Stimulated activated CD8-positive, alpha-beta memory T cell treated with anti-CD3 and anti-CD28 coated beads, Interleukin-15, amount 100 ng/mL, for 48 hours (primary cell): ENCODE results near the gene MSH5.

Experiments
- DNase-seq, 2 donors: peaks; one replicate each; pipeline ENCODE4 v3.0.0-alpha.2; 2020; ENCODE audit warnings: low read depth in 2 of 2

MSH5 gene

GRCh38 chr6:31729515-31729978 is 10.3 kb upstream of the MSH5 start:
- DNase-seq, result peak; percentile 59 to 60

DNA sequence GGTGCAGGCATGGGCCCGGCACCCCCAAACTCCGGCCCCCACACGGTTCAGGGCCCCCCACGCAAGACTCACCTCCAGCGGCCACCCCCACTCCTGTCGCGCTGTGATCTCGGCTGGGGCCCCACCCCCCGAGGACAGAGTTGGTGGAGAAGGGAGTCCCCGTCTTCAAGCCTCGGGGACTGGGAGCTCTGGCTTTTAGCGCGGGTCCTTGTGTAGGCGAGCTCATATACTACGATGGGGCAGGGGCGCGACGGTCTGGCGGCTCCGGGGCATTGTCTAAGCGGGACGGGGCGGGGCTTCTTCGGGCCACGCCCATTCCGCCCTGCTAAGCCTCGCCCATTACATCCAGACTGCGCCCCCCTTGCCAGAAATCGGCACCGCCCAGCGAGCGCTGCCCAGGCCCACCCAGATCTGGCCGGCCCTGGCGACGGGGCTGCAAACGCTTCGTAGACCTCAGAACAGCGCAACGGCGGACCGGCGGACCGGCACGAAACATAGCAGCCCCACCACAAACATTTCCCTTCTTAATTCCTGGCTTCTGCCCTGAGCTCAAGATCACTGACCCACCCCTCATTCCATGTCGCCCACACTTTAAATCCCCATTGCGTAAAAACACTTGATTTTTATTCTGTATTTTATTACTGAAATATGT is 9.7 kb upstream of the MSH5 start:
- DNase-seq, result peak; percentile 54 to 62

- DNase-seq, result no peak
These were observed 9.1 kb upstream of the MSH5 start for GRCh38 chr6:31730631-31731086.

DNA sequence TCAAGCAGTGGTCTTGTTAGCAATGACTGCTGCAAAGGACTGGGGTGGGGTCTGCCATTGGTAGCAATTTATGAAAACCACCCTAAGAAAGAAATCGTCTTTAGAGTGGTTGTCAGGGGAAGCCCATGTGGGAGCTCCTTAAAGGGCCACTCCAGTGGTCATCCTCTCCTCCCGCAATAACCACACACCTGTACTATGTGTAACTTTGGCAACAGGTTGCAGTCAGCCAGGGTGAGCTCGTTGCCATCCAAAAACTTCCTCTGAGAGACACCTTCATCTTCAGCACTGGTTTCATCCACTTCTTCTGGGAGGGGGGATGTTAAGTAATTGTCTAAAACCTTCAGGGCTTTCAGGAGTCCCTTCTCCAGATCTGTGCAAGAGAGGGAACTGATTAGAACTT is 7.8 kb upstream of the MSH5 start:
- DNase-seq, result no peak

- no peak for DNase-seq
These were observed 6.1 kb upstream of the MSH5 start for GRCh38 chr6:31733734-31734133.

DNA sequence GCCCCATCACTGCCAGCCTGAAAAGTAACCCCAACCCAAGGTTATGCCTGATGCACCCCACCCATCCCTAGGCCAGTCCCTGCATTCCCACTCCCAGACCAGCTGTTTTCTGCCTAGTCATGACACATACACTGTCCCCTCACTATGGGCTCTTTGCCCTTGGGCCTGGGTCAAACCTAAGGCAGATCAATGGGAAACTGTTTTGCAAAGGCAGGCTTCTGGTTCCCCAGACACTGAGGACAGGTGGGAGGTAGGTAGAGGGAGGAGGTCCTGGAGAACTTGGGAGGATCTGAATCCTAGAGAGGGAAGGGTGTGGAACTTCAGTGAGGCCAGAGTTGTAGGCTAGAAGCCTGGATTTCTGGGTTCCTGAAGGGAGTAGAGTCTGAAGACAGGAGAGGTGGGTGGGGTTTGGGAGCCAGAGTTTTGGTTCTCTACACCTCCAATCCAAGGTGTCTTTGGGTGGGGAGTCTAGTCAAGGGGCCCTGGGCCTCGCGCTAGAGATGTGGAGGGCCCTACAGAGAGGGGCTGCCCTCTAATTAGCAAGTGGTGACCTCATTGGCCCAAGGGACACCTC is 5.5 kb upstream of the MSH5 start:
- DNase-seq, result no peak

DNA sequence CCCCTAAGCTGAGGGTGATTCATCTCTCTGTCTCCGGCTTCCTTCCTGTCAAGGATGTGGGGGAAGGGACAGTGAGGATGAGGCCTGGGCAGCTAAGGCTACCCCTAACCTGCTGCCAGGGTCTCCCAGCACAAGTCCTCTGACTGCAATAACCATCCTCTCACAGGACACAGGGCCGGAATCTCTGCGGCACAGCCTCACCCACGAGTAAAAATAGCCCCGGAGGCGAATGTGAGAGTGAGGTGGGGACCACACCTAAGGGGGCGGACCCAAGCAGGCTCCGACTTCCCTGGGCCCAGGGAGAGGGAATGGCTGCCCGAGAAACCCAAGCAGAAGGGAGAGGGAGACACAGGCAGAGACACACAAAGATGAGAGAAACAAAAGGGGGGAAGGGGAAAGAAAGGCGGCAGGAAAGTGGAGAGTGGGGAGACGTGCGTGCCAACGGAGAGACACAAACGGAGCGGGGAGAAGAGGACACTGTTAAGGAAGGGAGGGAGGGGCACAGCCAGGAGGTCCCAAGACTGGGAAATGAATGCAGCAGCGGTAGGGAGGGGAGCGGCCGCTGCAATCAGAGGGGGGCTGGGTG is 4.9 kb upstream of the MSH5 start:
- peak; percentile 44 to 47 for DNase-seq

GRCh38 chr6:31736021-31736767 is 3.6 kb upstream of the MSH5 start, which contains the start of gene CLIC1:
TSS of gene CLIC1 (minus strand) at chr6:31736530. CDS start at chr6:31736300, 230 bp downstream.
- peak; percentile 70 to 78 for DNase-seq

GRCh38 chr6:31736768-31737314 is 3.0 kb upstream of the MSH5 start:
- no peak for DNase-seq

GRCh38 chr6:31737315-31737990 is 2.4 kb upstream of the MSH5 start:
- DNase-seq, result no peak

- DNase-seq, result peak; percentile 41 to 53
These were observed 1.5 kb upstream of the MSH5 start for GRCh38 chr6:31737991-31738979.

DNA sequence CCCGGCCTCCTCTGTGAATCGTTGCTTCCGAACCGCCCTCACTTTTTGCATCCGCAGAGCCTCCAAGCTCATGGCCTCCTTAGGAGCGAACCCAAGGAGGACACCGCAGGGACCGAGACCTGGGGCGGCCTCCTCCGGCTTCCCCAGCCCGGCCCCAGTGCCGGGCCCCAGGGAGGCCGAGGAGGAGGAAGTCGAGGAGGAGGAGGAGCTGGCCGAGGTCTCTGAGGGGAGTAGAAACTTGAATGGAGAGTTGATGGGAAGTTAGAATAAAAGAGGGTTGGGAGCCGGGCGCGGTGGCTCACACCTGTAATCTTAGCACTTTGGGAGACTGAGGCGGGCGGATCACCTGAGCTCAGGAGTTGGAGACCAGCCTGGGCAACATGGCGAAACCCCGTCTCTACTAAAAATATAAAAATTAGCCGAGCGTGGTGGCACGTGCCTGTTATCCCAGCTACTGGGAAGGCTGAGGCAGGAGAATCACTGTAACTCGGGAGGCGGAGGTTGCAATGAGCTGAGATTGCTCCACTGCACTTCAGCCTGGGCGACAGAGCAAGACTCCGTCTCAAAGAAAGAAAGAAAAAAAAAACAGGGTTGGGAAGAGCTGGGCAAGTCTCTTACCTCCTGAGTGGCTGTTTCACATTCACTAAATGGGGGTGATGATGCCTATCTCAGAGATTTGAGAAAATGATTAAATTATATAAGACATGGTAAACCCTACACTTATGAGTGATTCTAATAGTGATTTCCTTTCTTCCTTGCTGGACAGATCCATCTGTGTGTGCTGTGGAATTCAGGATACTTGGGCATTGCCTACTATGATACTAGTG is 805 bp downstream of the MSH5 start:
- DNase-seq, result no peak

DNA sequence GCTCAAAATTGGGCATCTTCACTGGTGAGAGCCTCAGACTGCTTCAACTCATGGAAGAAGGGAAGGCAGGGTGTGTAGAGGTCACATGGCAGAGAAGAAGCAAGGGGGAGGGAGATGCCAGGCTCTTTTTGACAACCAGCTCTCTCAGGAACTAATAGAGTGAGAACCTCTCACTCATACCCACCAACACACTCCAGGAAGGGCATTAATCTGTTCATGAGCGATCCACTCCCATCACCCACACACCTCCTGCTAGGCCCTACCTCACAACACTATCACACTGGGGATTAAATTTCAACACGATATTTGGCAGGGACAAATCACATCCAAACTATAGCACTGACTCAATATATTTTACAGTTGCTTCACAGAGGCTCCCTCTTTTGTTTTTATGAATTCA is 2.0 kb downstream of the MSH5 start:
- no peak for DNase-seq

DNA sequence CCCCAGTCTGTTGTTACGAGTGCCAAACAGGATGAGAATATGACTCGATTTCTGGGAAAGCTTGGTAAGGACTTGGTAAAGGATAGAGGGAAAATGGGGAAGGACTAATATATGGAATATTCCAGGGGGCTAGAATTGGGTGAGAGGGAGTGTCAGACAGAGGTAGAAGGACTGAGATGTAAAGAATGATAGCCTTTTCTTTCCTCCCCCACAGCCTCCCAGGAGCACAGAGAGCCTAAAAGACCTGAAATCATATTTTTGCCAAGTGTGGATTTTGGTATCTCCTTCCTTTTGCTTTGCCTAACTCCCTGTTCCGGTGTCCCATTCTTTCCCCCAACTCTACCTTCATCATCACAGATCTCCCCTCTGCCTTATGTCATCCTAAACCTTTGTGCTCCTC is 3.1 kb downstream of the MSH5 start:
- DNase-seq, result no peak

- no peak for DNase-seq
These were observed 4.6 kb downstream of the MSH5 start for GRCh38 chr6:31744422-31744821.

DNA sequence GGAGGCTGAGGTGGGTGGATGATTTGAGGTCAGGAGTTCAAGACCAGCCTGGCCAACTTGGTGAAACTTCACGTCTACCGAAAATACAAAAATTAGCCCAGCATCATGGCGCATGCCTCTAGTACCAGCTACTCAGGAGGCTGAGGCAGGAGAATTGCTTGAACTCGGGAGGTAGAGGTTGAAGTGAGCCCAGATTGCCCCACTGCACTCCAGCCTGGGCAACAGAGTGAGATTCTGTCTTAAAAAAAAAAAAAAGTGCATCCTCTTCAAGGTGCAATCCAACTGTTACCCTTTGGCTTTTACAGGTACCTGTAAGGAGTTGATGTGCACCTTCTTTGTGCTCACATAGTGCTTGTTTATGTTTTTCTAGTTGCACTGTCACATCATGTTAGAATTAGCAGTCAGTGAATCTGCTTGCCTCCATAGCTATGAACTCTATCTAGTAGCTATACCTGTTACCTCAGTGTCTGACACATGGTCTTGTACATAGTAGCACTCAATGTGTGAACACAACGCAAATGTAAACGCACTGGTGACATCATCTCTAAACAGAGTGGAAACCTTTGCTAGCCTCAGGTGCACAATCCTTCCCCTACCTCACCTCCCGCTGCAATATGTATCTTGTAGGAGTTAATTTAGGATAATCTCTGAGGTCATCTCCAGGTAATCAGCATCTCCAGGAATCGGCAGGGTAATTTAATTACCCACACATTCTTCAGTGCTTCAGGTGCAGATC is 9.7 kb downstream of the MSH5 start:
- DNase-seq, result no peak

- no peak for DNase-seq
These were observed 10.7 kb downstream of the MSH5 start for GRCh38 chr6:31750411-31751022.

- DNase-seq, result no peak
These were observed 13.0 kb downstream of the MSH5 start for GRCh38 chr6:31752739-31753319.
